GM23338 (cell line): Measurements from ENCODE around the gene ATP6V0C.

Source experiments
- CREB1 ChIP-seq: fragments of 250-450 bp; sonication (Bioruptor Pico); IDR thresholded peaks from 2 replicates; pipeline ENCODE4 v1.5.0; 2020; ENCODE audit warnings: low read depth, mild to moderate bottlenecking, moderate library complexity
- EZH2 ChIP-seq: fragments of 200-600 bp; sonication (generic); IDR thresholded peaks from one replicate; pipeline ENCODE4 v1.8.0; 2017; ENCODE audit warnings: antibody characterized with exemption, mild to moderate bottlenecking, low read depth; ENCODE audit not compliant: unreplicated experiment
- EZH2phosphoT487 ChIP-seq: fragments of 200-600 bp; sonication (generic); IDR thresholded peaks from one replicate; pipeline ENCODE4 v1.8.1; 2018; ENCODE audit warnings: antibody characterized with exemption; ENCODE audit not compliant: unreplicated experiment
- JUNB ChIP-seq: IDR thresholded peaks from one replicate; pipeline ENCODE4 v1.6.1; 2016; ENCODE audit warnings: antibody characterized with exemption; ENCODE audit not compliant: unreplicated experiment
- NANOG ChIP-seq: IDR thresholded peaks from 2 replicates; pipeline ENCODE4 v1.6.1; 2016; ENCODE audit warnings: antibody characterized with exemption, borderline replicate concordance
- POLR2AphosphoS5 ChIP-seq: IDR thresholded peaks from 2 replicates; pipeline ENCODE4 v1.6.1; 2016; ENCODE audit warnings: antibody characterized with exemption, low read depth
- REST ChIP-seq: IDR thresholded peaks from one replicate; pipeline ENCODE4 v1.6.1; 2018; ENCODE audit warnings: antibody characterized with exemption; ENCODE audit not compliant: unreplicated experiment
- ZNF114 ChIP-seq: fragments of 250-450 bp; sonication (Bioruptor Pico); IDR thresholded peaks from 2 replicates; pipeline ENCODE4 v1.5.0; 2020; ENCODE audit warnings: mild to moderate bottlenecking, moderate library complexity
- TF ChIP-seq, protein P1 (sequence below), 2 experiments: fragments of 200-600 bp in 1 of 2; sonication (generic) in 1 of 2; conservative IDR thresholded peaks; 2 replicates each; pipeline versions ENCODE4 v1.5.1 to v1.6.1; 2016 to 2017; ENCODE audit warnings: antibody characterized with exemption in 2 of 2, low read depth in 2 of 2, mild to moderate bottlenecking in 2 of 2, moderate library complexity in 1 of 2
- TF ChIP-seq, protein P2 (sequence below): IDR thresholded peaks from 2 replicates; pipeline ENCODE4 v1.6.1; 2016; ENCODE audit warnings: antibody characterized with exemption

GRCh38 chr16:2505695-2506094 is 8.1 kb upstream of the ATP6V0C start:
- TF ChIP-seq EZH2phosphoT487 (no peak), EZH2 (no peak), POLR2AphosphoS5 (no peak), REST (no peak), NANOG (no peak), JUNB (no peak), ZNF114 (CRISPR knock-in tag) (no peak), CREB1 (CRISPR knock-in tag) (no peak)
- TF ChIP-seq, protein P1, sequence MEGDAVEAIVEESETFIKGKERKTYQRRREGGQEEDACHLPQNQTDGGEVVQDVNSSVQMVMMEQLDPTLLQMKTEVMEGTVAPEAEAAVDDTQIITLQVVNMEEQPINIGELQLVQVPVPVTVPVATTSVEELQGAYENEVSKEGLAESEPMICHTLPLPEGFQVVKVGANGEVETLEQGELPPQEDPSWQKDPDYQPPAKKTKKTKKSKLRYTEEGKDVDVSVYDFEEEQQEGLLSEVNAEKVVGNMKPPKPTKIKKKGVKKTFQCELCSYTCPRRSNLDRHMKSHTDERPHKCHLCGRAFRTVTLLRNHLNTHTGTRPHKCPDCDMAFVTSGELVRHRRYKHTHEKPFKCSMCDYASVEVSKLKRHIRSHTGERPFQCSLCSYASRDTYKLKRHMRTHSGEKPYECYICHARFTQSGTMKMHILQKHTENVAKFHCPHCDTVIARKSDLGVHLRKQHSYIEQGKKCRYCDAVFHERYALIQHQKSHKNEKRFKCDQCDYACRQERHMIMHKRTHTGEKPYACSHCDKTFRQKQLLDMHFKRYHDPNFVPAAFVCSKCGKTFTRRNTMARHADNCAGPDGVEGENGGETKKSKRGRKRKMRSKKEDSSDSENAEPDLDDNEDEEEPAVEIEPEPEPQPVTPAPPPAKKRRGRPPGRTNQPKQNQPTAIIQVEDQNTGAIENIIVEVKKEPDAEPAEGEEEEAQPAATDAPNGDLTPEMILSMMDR (conservative IDR thresholded peaks at IDR 0.05; ENCODE audit: low read depth in 2 of 2) = no peak
- TF ChIP-seq, protein P2, sequence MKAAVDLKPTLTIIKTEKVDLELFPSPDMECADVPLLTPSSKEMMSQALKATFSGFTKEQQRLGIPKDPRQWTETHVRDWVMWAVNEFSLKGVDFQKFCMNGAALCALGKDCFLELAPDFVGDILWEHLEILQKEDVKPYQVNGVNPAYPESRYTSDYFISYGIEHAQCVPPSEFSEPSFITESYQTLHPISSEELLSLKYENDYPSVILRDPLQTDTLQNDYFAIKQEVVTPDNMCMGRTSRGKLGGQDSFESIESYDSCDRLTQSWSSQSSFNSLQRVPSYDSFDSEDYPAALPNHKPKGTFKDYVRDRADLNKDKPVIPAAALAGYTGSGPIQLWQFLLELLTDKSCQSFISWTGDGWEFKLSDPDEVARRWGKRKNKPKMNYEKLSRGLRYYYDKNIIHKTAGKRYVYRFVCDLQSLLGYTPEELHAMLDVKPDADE = no peak
